Measurements from ENCODE around the gene IL3.

The IL3 gene

GRCh38 chr5:132017738-132018625, 42.5 kb upstream of the IL3 start:
- no peak overlapping the region for H3K9ac ChIP-seq (ENCODE audit: low read length in 5 of 5)
- H3K27ac ChIP-seq (ENCODE audit: low read depth, low read length), result no peak overlapping the region
- H3K9me3 ChIP-seq (ENCODE audit: control insufficient read depth in 5 of 5, low read length in 5 of 5), result no peaks in the 10 kb centered on the region
- peaks cover 0 to 13% (median 2%) of the 10 kb centered on the region in 5 donors for H3K27me3 ChIP-seq (ENCODE audit: control insufficient read depth in 5 of 5, insufficient read depth in 4 of 5, low read length in 5 of 5)
- no peaks in the 10 kb centered on the region for H3K36me3 ChIP-seq (ENCODE audit: control insufficient read depth in 5 of 5, insufficient read depth in 5 of 5, low read length in 5 of 5)
- peaks cover 0 to 5% (median 0%) of the 10 kb centered on the region in 5 donors for H3K4me1 ChIP-seq (ENCODE audit: control insufficient read depth in 5 of 5, insufficient read depth in 5 of 5, low read length in 5 of 5)
- H3K4me3 ChIP-seq (ENCODE audit: low read depth in 1 of 5, low read length in 5 of 5), result no peak overlapping the region

- no peaks in the 10 kb centered on the region for H3K9me3 ChIP-seq (ENCODE audit: control insufficient read depth in 5 of 5, low read length in 5 of 5)
- H3K4me3 ChIP-seq (ENCODE audit: low read depth in 1 of 5, low read length in 5 of 5), result no peak overlapping the region
- peaks cover 0 to 14% (median 2%) of the 10 kb centered on the region in 5 donors for H3K27me3 ChIP-seq (ENCODE audit: control insufficient read depth in 5 of 5, insufficient read depth in 4 of 5, low read length in 5 of 5)
- no peak overlapping the region for H3K9ac ChIP-seq (ENCODE audit: low read length in 5 of 5)
- H3K4me1 ChIP-seq (ENCODE audit: control insufficient read depth in 5 of 5, insufficient read depth in 5 of 5, low read length in 5 of 5), result peaks cover 0 to 5% (median 0%) of the 10 kb centered on the region in 5 donors
- no peaks in the 10 kb centered on the region for H3K36me3 ChIP-seq (ENCODE audit: control insufficient read depth in 5 of 5, insufficient read depth in 5 of 5, low read length in 5 of 5)
- no peak overlapping the region for H3K27ac ChIP-seq (ENCODE audit: low read depth, low read length)
Observed at GRCh38 chr5:132019337-132019736, 41.1 kb upstream of the IL3 start.

GRCh38 chr5:132019857-132020555, 40.4 kb upstream of the IL3 start:
- Histone ChIP-seq H3K27ac (ENCODE audit: low read depth, low read length) (no peak overlapping the region), H3K36me3 (ENCODE audit: control insufficient read depth in 5 of 5, insufficient read depth in 5 of 5, low read length in 5 of 5) (no peaks in the 10 kb centered on the region), H3K4me1 (ENCODE audit: control insufficient read depth in 5 of 5, insufficient read depth in 5 of 5, low read length in 5 of 5) (peaks cover 0 to 5% (median 0%) of the 10 kb centered on the region in 5 donors), H3K4me3 (ENCODE audit: low read depth in 1 of 5, low read length in 5 of 5) (no peak overlapping the region), H3K27me3 (ENCODE audit: control insufficient read depth in 5 of 5, insufficient read depth in 4 of 5, low read length in 5 of 5) (peaks cover 0 to 20% (median 2%) of the 10 kb centered on the region in 5 donors), H3K9me3 (ENCODE audit: control insufficient read depth in 5 of 5, low read length in 5 of 5) (no peaks in the 10 kb centered on the region), H3K9ac (ENCODE audit: low read length in 5 of 5) (no peak overlapping the region)

GRCh38 chr5:132020568-132021339, 39.7 kb upstream of the IL3 start:
- H3K27me3 ChIP-seq (ENCODE audit: control insufficient read depth in 5 of 5, insufficient read depth in 4 of 5, low read length in 5 of 5), result peaks cover 0 to 20% (median 2%) of the 10 kb centered on the region in 5 donors
- H3K9me3 ChIP-seq (ENCODE audit: control insufficient read depth in 5 of 5, low read length in 5 of 5), result no peaks in the 10 kb centered on the region
- H3K4me1 ChIP-seq (ENCODE audit: control insufficient read depth in 5 of 5, insufficient read depth in 5 of 5, low read length in 5 of 5), result peaks cover 0 to 5% (median 0%) of the 10 kb centered on the region in 5 donors
- H3K36me3 ChIP-seq (ENCODE audit: control insufficient read depth in 5 of 5, insufficient read depth in 5 of 5, low read length in 5 of 5), result no peaks in the 10 kb centered on the region
- no peak overlapping the region for H3K4me3 ChIP-seq (ENCODE audit: low read depth in 1 of 5, low read length in 5 of 5)
- H3K9ac ChIP-seq (ENCODE audit: low read length in 5 of 5), result no peak overlapping the region
- H3K27ac ChIP-seq (ENCODE audit: low read depth, low read length), result no peak overlapping the region

- no peaks in the 10 kb centered on the region for H3K36me3 ChIP-seq (ENCODE audit: control insufficient read depth in 5 of 5, insufficient read depth in 5 of 5, low read length in 5 of 5)
- H3K9me3 ChIP-seq (ENCODE audit: control insufficient read depth in 5 of 5, low read length in 5 of 5), result no peaks in the 10 kb centered on the region
- no peak overlapping the region for H3K4me3 ChIP-seq (ENCODE audit: low read depth in 1 of 5, low read length in 5 of 5)
- H3K27ac ChIP-seq (ENCODE audit: low read depth, low read length), result no peak overlapping the region
- H3K4me1 ChIP-seq (ENCODE audit: control insufficient read depth in 5 of 5, insufficient read depth in 5 of 5, low read length in 5 of 5), result peaks cover 0 to 5% (median 0%) of the 10 kb centered on the region in 5 donors
- peaks cover 0 to 18% (median 2%) of the 10 kb centered on the region in 5 donors for H3K27me3 ChIP-seq (ENCODE audit: control insufficient read depth in 5 of 5, insufficient read depth in 4 of 5, low read length in 5 of 5)
- no peak overlapping the region for H3K9ac ChIP-seq (ENCODE audit: low read length in 5 of 5)
Observed at GRCh38 chr5:132021654-132022053, 38.8 kb upstream of the IL3 start.

GRCh38 chr5:132022737-132023136, 37.7 kb upstream of the IL3 start:
- no peaks in the 10 kb centered on the region for H3K9me3 ChIP-seq (ENCODE audit: control insufficient read depth in 5 of 5, low read length in 5 of 5)
- peaks cover 0 to 3% (median 0%) of the 10 kb centered on the region in 5 donors for H3K4me1 ChIP-seq (ENCODE audit: control insufficient read depth in 5 of 5, insufficient read depth in 5 of 5, low read length in 5 of 5)
- no peak overlapping the region for H3K9ac ChIP-seq (ENCODE audit: low read length in 5 of 5)
- no peak overlapping the region for H3K4me3 ChIP-seq (ENCODE audit: low read depth in 1 of 5, low read length in 5 of 5)
- H3K36me3 ChIP-seq (ENCODE audit: control insufficient read depth in 5 of 5, insufficient read depth in 5 of 5, low read length in 5 of 5), result no peaks in the 10 kb centered on the region
- H3K27me3 ChIP-seq (ENCODE audit: control insufficient read depth in 5 of 5, insufficient read depth in 4 of 5, low read length in 5 of 5), result peaks cover 0 to 13% (median 3%) of the 10 kb centered on the region in 5 donors
- H3K27ac ChIP-seq (ENCODE audit: low read depth, low read length), result no peak overlapping the region

- Histone ChIP-seq H3K4me1 (ENCODE audit: control insufficient read depth in 5 of 5, insufficient read depth in 5 of 5, low read length in 5 of 5) (no peaks in the 10 kb centered on the region), H3K9ac (ENCODE audit: low read length in 5 of 5) (no peak overlapping the region), H3K4me3 (ENCODE audit: low read depth in 1 of 5, low read length in 5 of 5) (no peak overlapping the region), H3K27ac (ENCODE audit: low read depth, low read length) (no peak overlapping the region), H3K9me3 (ENCODE audit: control insufficient read depth in 5 of 5, low read length in 5 of 5) (no peaks in the 10 kb centered on the region), H3K36me3 (ENCODE audit: control insufficient read depth in 5 of 5, insufficient read depth in 5 of 5, low read length in 5 of 5) (no peaks in the 10 kb centered on the region), H3K27me3 (ENCODE audit: control insufficient read depth in 5 of 5, insufficient read depth in 4 of 5, low read length in 5 of 5) (peaks cover 0 to 9% (median 6%) of the 10 kb centered on the region in 5 donors)
Observed at GRCh38 chr5:132023258-132024116, 37.0 kb upstream of the IL3 start.

- Histone ChIP-seq H3K9ac (ENCODE audit: low read length in 5 of 5) (no peak overlapping the region), H3K4me1 (ENCODE audit: control insufficient read depth in 5 of 5, insufficient read depth in 5 of 5, low read length in 5 of 5) (no peaks in the 10 kb centered on the region), H3K4me3 (ENCODE audit: low read depth in 1 of 5, low read length in 5 of 5) (no peak overlapping the region), H3K27me3 (ENCODE audit: control insufficient read depth in 5 of 5, insufficient read depth in 4 of 5, low read length in 5 of 5) (peaks cover 0 to 9% (median 6%) of the 10 kb centered on the region in 5 donors), H3K9me3 (ENCODE audit: control insufficient read depth in 5 of 5, low read length in 5 of 5) (no peaks in the 10 kb centered on the region), H3K27ac (ENCODE audit: low read depth, low read length) (no peak overlapping the region), H3K36me3 (ENCODE audit: control insufficient read depth in 5 of 5, insufficient read depth in 5 of 5, low read length in 5 of 5) (no peaks in the 10 kb centered on the region)
Observed at GRCh38 chr5:132024117-132024435, 36.4 kb upstream of the IL3 start.

- Histone ChIP-seq H3K9ac (ENCODE audit: low read length in 5 of 5) (no peak overlapping the region), H3K4me3 (ENCODE audit: low read depth in 1 of 5, low read length in 5 of 5) (no peak overlapping the region), H3K27me3 (ENCODE audit: control insufficient read depth in 5 of 5, insufficient read depth in 4 of 5, low read length in 5 of 5) (peaks cover 0 to 9% (median 6%) of the 10 kb centered on the region in 5 donors), H3K9me3 (ENCODE audit: control insufficient read depth in 5 of 5, low read length in 5 of 5) (no peaks in the 10 kb centered on the region), H3K27ac (ENCODE audit: low read depth, low read length) (no peak overlapping the region), H3K36me3 (ENCODE audit: control insufficient read depth in 5 of 5, insufficient read depth in 5 of 5, low read length in 5 of 5) (no peaks in the 10 kb centered on the region), H3K4me1 (ENCODE audit: control insufficient read depth in 5 of 5, insufficient read depth in 5 of 5, low read length in 5 of 5) (no peaks in the 10 kb centered on the region)
Observed at GRCh38 chr5:132024789-132025402, 35.6 kb upstream of the IL3 start.

All from subcutaneous abdominal adipose tissue (tissue), 5 donors.